Epithelial cell of proximal tubule (primary cell): Measurements from ENCODE around the gene UBAP2L. TPM values are rescaled to one million over a fixed set of nuclear protein-coding genes. Genes with fewer than 3 reads are reported as not detected.

Experiments used
- DNase-seq: peaks from one replicate; pipeline ENCODE4 v3.0.0-alpha.2; 2011; ENCODE audit warnings: low read depth
- H3K4me3 ChIP-seq: 2 replicates; pipeline ENCODE4 v1.5.1; 2011; ENCODE audit warnings: low read depth, mild to moderate bottlenecking, low read length
- total RNA-seq: library from RNA; depleted of rRNA; stranded (reverse); fragments of >200 nt; gene quantifications from 2 replicates; pipeline ENCODE4 v1.2.3, GENCODE V29; 2015
- TF ChIP-seq, protein P1 (sequence below): conservative IDR thresholded peaks from 2 replicates; pipeline ENCODE4 v1.5.1; 2012; ENCODE audit warnings: low read depth, mild to moderate bottlenecking, low read length

Gene UBAP2L
- total RNA-seq, 1 donor from 2014 or later, result 56.4 TPM

- no peak for DNase-seq
- H3K4me3 ChIP-seq, result peak overlapping the region; percentile 99
- TF ChIP-seq, protein P1, sequence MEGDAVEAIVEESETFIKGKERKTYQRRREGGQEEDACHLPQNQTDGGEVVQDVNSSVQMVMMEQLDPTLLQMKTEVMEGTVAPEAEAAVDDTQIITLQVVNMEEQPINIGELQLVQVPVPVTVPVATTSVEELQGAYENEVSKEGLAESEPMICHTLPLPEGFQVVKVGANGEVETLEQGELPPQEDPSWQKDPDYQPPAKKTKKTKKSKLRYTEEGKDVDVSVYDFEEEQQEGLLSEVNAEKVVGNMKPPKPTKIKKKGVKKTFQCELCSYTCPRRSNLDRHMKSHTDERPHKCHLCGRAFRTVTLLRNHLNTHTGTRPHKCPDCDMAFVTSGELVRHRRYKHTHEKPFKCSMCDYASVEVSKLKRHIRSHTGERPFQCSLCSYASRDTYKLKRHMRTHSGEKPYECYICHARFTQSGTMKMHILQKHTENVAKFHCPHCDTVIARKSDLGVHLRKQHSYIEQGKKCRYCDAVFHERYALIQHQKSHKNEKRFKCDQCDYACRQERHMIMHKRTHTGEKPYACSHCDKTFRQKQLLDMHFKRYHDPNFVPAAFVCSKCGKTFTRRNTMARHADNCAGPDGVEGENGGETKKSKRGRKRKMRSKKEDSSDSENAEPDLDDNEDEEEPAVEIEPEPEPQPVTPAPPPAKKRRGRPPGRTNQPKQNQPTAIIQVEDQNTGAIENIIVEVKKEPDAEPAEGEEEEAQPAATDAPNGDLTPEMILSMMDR, result no peak
These were observed 2.2 kb upstream of the UBAP2L start for GRCh38 chr1:154218545-154218944.

DNA sequence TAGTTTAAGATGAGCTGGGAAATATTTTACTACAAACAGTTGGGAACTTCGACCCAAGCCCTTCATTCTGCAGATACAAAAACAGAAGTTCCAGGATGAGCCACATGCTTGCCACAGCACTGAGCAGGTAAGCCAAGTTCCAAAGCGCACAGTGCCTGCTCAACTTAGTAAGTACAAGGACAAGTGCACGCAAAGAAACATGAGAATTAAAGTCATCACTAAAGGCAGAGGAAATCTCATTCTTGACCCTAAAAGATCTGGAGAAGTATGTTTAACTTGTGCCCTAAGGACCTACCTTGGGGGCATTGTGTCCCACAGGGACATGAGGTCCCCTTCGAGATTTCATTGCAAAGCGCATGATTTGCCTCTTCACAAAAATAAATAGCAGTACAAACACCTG lies 1.2 kb upstream of the UBAP2L start:
- peak overlapping the region; percentile 99 for H3K4me3 ChIP-seq
- TF ChIP-seq, protein P1, result no peak
- no peak for DNase-seq

GRCh38 chr1:154220970-154221277 lies 169 bp downstream of the UBAP2L start:
- H3K4me3 ChIP-seq, result peak overlapping the region; percentile 71
- TF ChIP-seq, protein P1, result no peak

DNA sequence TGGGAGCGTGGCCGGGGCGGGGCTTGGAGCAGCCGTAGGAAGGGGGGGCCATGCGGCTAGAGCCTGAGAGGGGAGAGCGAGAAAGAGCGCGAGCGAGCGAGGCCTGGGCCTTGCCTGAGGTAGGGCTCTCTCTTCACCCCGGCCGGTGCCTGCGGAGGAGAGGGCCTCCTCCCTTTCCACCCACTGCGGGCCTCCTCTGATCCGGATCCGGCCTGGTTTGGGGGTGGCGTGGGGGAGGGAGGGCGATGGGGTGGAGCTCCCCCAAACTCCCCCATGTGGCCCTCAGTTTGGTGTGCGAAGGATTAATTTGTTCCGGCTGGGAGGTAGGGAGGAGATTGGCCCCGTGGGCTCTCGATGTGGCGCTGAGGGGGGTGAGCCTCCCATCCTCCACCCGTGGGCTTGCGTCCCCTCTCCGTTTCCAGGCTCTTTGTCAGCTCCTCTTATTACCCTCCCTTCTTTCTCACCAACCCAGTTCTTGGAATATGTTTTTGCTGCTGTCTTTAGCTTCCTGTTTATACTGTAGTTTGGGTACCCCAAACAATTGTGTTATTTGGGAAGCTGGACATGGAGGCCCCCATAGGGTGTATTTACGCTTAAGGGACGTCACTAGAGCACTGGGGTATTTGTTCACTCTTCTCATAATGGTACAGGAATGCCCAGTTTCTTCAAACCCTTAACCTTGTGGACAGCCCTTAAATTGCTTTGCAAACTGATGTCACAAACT lies 685 bp downstream of the UBAP2L start:
- no peak for DNase-seq
- TF ChIP-seq, protein P1, result no peak
- peak overlapping the region; percentile 71 for H3K4me3 ChIP-seq

More at GRCh38 chr1:154220970-154221277, 169 bp downstream of the UBAP2L start:
- no peak for DNase-seq

DNA sequence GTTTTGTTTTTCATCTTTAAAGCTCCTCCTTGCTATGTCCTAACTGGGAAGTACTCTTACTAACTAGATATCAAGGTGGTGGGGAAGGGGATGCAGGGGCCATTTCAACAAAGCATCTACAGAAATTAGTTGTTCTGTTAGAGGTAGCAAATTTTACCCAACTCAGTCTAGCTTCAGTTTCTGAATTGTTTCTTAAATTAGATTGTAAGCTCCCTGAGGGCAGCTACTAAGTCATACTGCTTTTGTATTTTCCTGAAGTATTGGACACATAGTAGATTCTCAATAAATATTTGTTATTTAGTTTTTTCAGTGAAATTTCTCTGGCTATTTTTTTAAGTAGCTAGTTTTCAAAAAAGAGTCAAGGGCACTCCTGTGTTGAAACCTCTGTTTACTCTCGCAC lies 1.8 kb downstream of the UBAP2L start:
- TF ChIP-seq, protein P1, result no peak
- no peak for DNase-seq
- peak overlapping the region; percentile 71 for H3K4me3 ChIP-seq

DNA sequence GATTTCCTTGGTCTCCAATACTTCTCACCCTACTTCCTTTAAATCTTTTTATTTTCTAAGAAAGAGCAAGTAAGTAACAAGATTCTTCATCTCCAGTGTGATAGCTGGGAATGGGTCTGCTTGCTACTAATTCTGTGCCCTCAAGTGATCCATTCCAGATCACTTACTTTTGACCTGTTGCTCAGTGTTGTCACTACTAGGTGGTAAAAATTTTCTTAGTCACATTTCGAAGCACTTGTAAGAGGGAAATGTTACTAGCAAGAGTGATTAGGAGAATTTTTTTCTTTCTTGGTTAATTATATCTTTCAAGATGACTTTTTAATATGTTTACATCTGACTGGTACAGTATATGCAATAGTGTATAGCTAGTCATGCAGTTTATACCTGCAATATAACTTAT lies 2.2 kb downstream of the UBAP2L start:
- TF ChIP-seq, protein P1, result no peak
- no peak for DNase-seq
- H3K4me3 ChIP-seq, result peak overlapping the region; percentile 8

DNA sequence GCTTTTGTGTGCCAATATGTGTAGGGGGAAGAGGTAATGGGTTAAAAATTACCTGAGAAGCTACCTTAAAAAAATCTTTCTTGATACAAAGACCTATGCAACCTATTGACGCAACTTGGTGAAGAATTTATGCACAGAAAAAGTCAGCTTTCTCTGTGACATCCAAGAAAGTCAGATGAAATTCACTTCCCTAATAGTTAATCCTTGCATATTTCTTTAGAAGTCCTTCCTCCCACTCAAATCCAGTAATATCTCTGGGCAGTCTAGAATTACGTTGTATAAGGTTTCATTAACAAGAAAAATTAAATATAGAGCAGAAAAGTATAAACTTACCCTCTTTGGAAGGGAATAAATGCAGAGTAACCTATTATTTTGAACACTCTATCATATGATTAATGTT lies 2.9 kb downstream of the UBAP2L start:
- DNase-seq, result no peak
- TF ChIP-seq, protein P1, result no peak
- H3K4me3 ChIP-seq, result no peak overlapping the region
